ENCODE measurements around the gene MRPL28. TPM values are rescaled to one million over a fixed set of nuclear protein-coding genes. Genes with fewer than 3 reads are reported as not detected.
"Not testable (repeated sequence)": the region's sequence is repeated elsewhere in the genome, so short reads cannot be mapped to it uniquely, and the experiment has no call there.

MRPL28 gene
- total RNA-seq, 1 donor from 2014 or later, result 47.8 TPM

- no peak for DNase-seq (ENCODE audit: low spot score in 2 of 2)
- Histone ChIP-seq H3K36me3 (peaks cover 6 to 39% of the 10 kb centered on the region in 2 donors), H3K4me3 (no peak overlapping the region), H3K9me3 (no peaks in the 10 kb centered on the region), H3K27ac (no peak overlapping the region), H3K27me3 (no peaks in the 10 kb centered on the region), H3K4me1 (no peaks in the 10 kb centered on the region)
- TF ChIP-seq CTCF (IDR thresholded peaks at IDR 0.05), result no peak
- intact Hi-C loops (cut with DNase I), result no loop called here
Observed at GRCh38 chr16:342455-343213, 27.7 kb downstream of the MRPL28 start.

- H3K4me1 ChIP-seq; H3K27ac ChIP-seq; intact Hi-C loops (cut with DNase I); H3K9me3 ChIP-seq; H3K27me3 ChIP-seq; DNase-seq (ENCODE audit: low spot score in 2 of 2); H3K4me3 ChIP-seq: not testable (repeated sequence)
- peaks cover 6 to 39% of the 10 kb centered on the region in 2 donors for H3K36me3 ChIP-seq
Observed at GRCh38 chr16:341974-342336, 28.4 kb downstream of the MRPL28 start.

GRCh38 chr16:341095-341973 lies 29.0 kb downstream of the MRPL28 start:
- DNase-seq (ENCODE audit: low spot score in 2 of 2); H3K27me3 ChIP-seq; intact Hi-C loops (cut with DNase I); H3K27ac ChIP-seq; H3K4me1 ChIP-seq; H3K4me3 ChIP-seq; H3K9me3 ChIP-seq: not testable (repeated sequence)
- H3K36me3 ChIP-seq, result peaks cover 5 to 33% of the 10 kb centered on the region in 2 donors

- Histone ChIP-seq H3K4me3 (no peak overlapping the region), H3K27ac (no peak overlapping the region), H3K27me3 (no peaks in the 10 kb centered on the region), H3K4me1 (peaks cover 0 to 3% of the 10 kb centered on the region in 2 donors), H3K9me3 (no peaks in the 10 kb centered on the region), H3K36me3 (peaks cover 0 to 25% of the 10 kb centered on the region in 2 donors)
- TF ChIP-seq CTCF (IDR thresholded peaks at IDR 0.05), result no peak
- no peak for DNase-seq (ENCODE audit: low spot score in 2 of 2)
- intact Hi-C loops (cut with DNase I), result no loop called here
Observed at GRCh38 chr16:340370-341091, 29.8 kb downstream of the MRPL28 start.

GRCh38 chr16:339680-340079 lies 30.7 kb downstream of the MRPL28 start:
- TF ChIP-seq CTCF (IDR thresholded peaks at IDR 0.05), result no peak
- DNase-seq (ENCODE audit: low spot score in 2 of 2), result no peak
- Histone ChIP-seq H3K36me3 (peaks cover 0 to 18% of the 10 kb centered on the region in 2 donors), H3K4me1 (peaks cover 0 to 3% of the 10 kb centered on the region in 2 donors), H3K9me3 (no peaks in the 10 kb centered on the region), H3K27me3 (no peaks in the 10 kb centered on the region), H3K4me3 (no peak overlapping the region), H3K27ac (no peak overlapping the region)
- intact Hi-C loops (cut with DNase I), result no loop called here

- Histone ChIP-seq H3K9me3 (no peaks in the 10 kb centered on the region), H3K27me3 (no peaks in the 10 kb centered on the region), H3K4me3 (no peak overlapping the region), H3K36me3 (peaks cover 0 to 7% of the 10 kb centered on the region in 2 donors), H3K27ac (no peak overlapping the region), H3K4me1 (peaks cover 0 to 3% of the 10 kb centered on the region in 2 donors)
- TF ChIP-seq CTCF (IDR thresholded peaks at IDR 0.05), result no peak
- no peak for DNase-seq (ENCODE audit: low spot score in 2 of 2)
- intact Hi-C loops (cut with DNase I), result no loop called here
Observed at GRCh38 chr16:337975-338575, 32.3 kb downstream of the MRPL28 start.
